Aorta (tissue), 5 donors: ENCODE data around the gene SH3BP5. TPM values are rescaled to one million over a fixed set of nuclear protein-coding genes. Genes with fewer than 3 reads are reported as not detected.
A peak's percentile ranks its signal among the peaks of the same experiment; 100 is the strongest.

Experiments
- ATAC-seq: fragments of 200-7000 bp; cut with Tn5 transposase; one replicate; pipeline ENCODE4 v1.9.1; 2022; ENCODE audit warnings: moderate library complexity; ENCODE audit not compliant: low FRiP score
- DNase-seq, 2 donors: peaks; one replicate each; pipeline ENCODE4 v3.0.0-alpha.2; 2020
- H3K27ac ChIP-seq, 2 donors: one replicate each; pipeline ENCODE4 v1.5.1; 2013; ENCODE audit warnings: low read length in 2 of 2, mild to moderate bottlenecking in 2 of 2, moderate library complexity in 2 of 2, control low read depth in 1 of 2, inconsistent platforms in 1 of 2, low read depth in 1 of 2
- H3K27me3 ChIP-seq, 2 donors: one replicate each; pipeline ENCODE4 v1.6.1; 2013; ENCODE audit warnings: control low read depth in 1 of 2, low read length in 1 of 2, mild to moderate bottlenecking in 1 of 2, moderate library complexity in 1 of 2; ENCODE audit not compliant: insufficient read depth in 2 of 2, control insufficient read depth in 1 of 2
- H3K36me3 ChIP-seq, 2 donors: one replicate each; pipeline ENCODE4 v1.6.1; 2013; ENCODE audit warnings: control low read depth in 1 of 2, low read length in 1 of 2, mild to moderate bottlenecking in 1 of 2; ENCODE audit not compliant: insufficient read depth in 2 of 2, control insufficient read depth in 1 of 2
- H3K4me1 ChIP-seq, 2 donors: one replicate each; pipeline ENCODE4 v1.6.1; 2013; ENCODE audit warnings: low read length in 2 of 2, control low read depth in 1 of 2, mild to moderate bottlenecking in 1 of 2, moderate library complexity in 1 of 2; ENCODE audit not compliant: insufficient read depth in 2 of 2, control insufficient read depth in 1 of 2
- H3K4me3 ChIP-seq, 2 donors: one replicate each; pipeline ENCODE4 v1.5.1; 2013; ENCODE audit warnings: low read length in 2 of 2, control low read depth in 1 of 2, mild to moderate bottlenecking in 1 of 2
- H3K9me3 ChIP-seq: one replicate; pipeline ENCODE4 v1.6.1; 2013; ENCODE audit warnings: mild to moderate bottlenecking, low read length; ENCODE audit not compliant: control insufficient read depth
- WGBS, 2 donors: extraction: QIAGEN DNeasy Blood & Tissue Kit; methylation state at CpG; one replicate each; pipeline ENCODE4 v1.1.7; 2013; 5-methylcytosine and 5-hydroxymethylcytosine counted together
- intact Hi-C, 2 donors: fragments of 100-400 bp; cut with DNase I; formaldehyde crosslinking; loops; one replicate each; pipeline versions ENCODE4 v1.14.2 to v1.15.0; 2022
- polyA plus RNA-seq, 2 donors: library from polyadenylated mRNA; stranded (reverse); fragments of 200-250 nt; gene quantifications; one replicate each; pipeline ENCODE4 v1.2.3, GENCODE V29; 2013
- total RNA-seq, 2 donors: library from RNA; stranded (reverse); fragmentation: NEBNext Ultra II Directional; extraction: Animal tissue kit (Norgen Biotek cat#: 25700); gene quantifications; one replicate each; pipeline ENCODE4 v1.2.1, GENCODE V29; 2021
- donor health status: healthy with polysubstance abuse.
- donor health status: Bipolar disorder and iron deficiency.
- donor health status: DM: no; HTN: no; CAD: no.
- donor health status: DM: no; HTN: no; CAD: no.
- donor health status: DM: yes; HTN: yes; CAD: no.

SH3BP5 gene
- total and polyA plus RNA-seq, 4 donors = 26.5 to 93.1 (median 71.3) TPM

DNA sequence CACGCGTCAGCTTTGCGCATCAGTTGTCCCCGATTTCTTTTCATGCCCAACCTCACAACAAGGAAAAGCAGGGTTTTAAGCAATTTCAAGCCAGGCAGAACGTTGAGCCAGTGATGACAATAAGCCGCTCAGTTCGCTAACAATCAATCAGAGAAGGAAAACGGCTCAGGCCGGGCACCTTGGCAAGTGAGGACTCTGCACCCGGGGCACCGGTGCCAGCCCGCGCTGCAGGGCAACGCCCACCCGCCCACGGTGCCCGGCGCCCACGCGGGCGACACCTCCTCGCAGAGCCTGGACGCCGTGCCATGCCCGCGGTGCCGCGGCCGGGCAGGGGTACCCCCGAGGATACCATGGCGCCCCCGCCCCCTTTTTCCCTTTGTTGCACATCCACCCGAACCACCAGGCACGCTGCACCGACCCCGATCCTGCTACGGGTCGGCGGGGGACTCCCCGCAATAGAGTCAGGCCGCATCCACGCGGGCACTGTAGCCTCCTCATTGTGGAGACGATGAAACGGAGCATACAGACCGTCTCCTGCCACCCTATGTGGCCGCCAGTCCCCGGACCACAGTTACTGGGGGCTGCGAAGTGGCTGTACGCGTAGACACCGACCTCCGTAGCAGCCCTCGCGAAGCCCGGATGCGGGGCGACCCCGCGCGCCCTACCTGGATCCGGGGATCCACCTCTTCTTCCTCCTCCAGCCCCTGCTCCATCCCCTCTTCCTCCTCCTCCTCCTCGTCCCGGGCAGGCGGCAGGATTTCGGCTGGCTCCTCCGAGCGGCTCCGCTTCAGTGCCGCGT, 581 bp downstream of the SH3BP5 start:
- DNase-seq (peak; percentile 63 to 84), ATAC-seq (peak; percentile 63)
- H3K27me3 ChIP-seq = no peaks in the 10 kb centered on the region
- H3K36me3 ChIP-seq = no peaks in the 10 kb centered on the region
- 0 to 1% methylated on average over 67 to 71 of the region's 71 CpGs for WGBS, 2 donors
- H3K9me3 ChIP-seq = no peaks in the 10 kb centered on the region
- H3K4me3 ChIP-seq = peak overlapping the region; percentile 50 to 60
- H3K4me1 ChIP-seq = no peaks in the 10 kb centered on the region
- intact Hi-C loops = loop anchor here (1.0 to 5.0 kb wide), 4 partner anchors 45 to 64 kb away; no protein-coding TSS in a partner anchor
- H3K27ac ChIP-seq = peak overlapping the region in 1 of 2 donors; percentile 4

DNA sequence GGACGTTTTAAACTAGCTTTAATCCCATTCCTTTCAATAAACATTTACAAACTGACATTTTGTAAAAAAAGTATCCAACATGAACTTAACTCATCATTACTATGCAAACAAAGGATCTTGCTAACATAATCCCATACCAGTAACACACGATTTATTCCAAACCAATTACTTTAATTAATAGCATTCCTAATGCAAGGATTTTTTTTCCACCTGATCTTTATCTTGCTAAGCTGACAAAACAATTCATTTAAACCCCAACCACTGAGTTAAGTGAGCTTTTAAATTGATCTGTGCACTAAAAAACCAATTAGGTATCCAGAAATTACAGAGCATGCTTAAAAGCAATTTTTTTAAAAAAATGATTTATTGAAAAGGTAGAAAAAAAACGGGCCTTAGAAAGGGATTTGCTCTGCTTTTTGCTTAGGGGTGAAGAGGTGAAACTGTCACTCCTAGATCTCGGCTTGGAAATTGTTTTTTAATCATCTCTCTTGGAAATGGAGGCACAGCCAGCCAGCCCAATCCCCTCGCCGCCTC, 1.2 kb downstream of the SH3BP5 start:
- no peaks in the 10 kb centered on the region for H3K36me3 ChIP-seq
- DNase-seq (no peak), ATAC-seq (peak; percentile 21)
- H3K9me3 ChIP-seq = no peaks in the 10 kb centered on the region
- intact Hi-C loops = loop anchor here (5.0 kb wide), 2 partner anchors 44 to 46 kb away; no protein-coding TSS in a partner anchor
- H3K4me1 ChIP-seq = no peaks in the 10 kb centered on the region
- peak overlapping the region; percentile 50 to 60 for H3K4me3 ChIP-seq
- H3K27ac ChIP-seq = no peak overlapping the region
- no peaks in the 10 kb centered on the region for H3K27me3 ChIP-seq
- WGBS, 2 donors = 13 to 19% methylated on average over 6 of the region's 6 CpGs

DNA sequence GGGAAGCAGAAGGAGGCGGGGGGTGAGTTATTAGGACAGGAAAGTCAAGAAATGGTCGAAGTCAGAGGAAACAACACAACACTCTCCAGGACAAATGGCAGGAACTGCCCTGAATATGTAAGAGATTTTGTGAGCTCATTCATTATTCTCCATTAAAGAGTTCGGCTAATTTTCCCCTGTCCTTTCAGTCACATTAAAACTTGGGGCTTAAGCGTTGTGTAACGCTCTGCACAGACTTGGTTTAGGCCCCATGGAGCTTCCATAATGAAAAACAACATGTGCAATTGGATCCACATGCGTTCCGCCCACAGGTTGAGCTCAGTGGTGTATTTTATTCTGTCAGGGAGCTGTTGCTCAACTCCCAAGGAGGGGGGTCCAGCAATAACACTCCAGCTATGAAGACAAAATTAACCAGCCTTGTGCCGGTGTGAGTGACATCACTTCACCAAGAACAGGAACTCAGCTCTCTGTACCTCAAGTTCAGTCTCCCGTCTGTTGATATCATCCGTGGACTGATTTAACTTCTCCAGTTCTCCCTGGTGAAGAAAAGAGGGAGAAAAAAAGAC, 2.3 kb downstream of the SH3BP5 start:
- DNase-seq (peak in 1 of 2 donors; percentile 64), ATAC-seq (peak; percentile 56)
- no peak overlapping the region for H3K4me3 ChIP-seq
- H3K27ac ChIP-seq = peak overlapping the region in 1 of 2 donors; percentile 6
- no peaks in the 10 kb centered on the region for H3K36me3 ChIP-seq
- intact Hi-C loops = loop anchor here (1.0 to 5.0 kb wide), 3 partner anchors 43 to 62 kb away; no protein-coding TSS in a partner anchor
- 64 to 75% methylated on average over 10 of the region's 10 CpGs for WGBS, 2 donors
- H3K4me1 ChIP-seq = no peaks in the 10 kb centered on the region
- no peaks in the 10 kb centered on the region for H3K9me3 ChIP-seq
- H3K27me3 ChIP-seq = no peaks in the 10 kb centered on the region

DNA sequence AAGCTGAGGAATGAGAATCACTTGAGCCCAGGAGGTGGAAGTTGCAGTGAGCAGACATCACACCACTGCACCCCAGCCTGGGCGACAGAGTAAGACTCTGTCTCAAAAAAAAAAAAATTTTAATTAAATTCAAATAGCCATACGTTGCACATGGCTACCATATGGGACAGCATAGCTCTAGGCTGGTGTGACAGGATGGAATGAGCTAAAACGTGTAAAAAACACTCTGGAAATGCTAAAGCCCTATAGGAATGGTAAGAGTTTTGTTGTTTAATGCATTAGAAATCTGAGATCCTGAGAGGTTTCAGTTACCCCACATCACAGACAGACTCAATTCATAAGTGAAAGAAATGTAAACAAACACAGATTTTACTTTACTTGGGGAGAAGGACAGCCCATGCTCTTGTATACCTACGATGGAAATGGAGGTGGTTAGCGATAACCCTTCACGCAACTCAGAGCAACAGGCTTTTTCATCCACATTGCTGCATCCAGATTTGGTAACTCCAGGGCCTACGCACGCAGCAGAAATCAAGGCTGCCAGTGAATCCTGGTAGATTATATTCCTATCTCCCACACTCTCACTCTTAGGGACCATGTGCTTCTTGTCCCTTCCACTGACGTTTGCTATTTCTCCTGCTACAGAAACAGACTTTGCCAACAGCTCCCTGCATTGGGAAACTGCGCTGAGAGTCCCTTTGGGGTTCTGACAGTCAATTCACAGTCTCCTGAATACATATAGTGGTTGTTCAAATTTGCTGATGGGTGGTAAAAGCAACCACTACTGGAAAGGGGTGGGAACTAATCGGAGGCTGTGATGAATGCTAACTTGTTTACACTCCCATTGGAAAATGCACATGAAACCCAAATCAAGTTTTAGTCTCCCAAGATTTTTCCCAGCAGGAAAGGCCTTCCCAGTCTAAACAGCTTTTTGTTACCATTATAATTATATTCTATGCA, 3.1 kb downstream of the SH3BP5 start:
- DNase-seq = no peak
- Histone ChIP-seq H3K4me1 (no peaks in the 10 kb centered on the region), H3K4me3 (no peak overlapping the region), H3K9me3 (no peaks in the 10 kb centered on the region), H3K36me3 (no peaks in the 10 kb centered on the region), H3K27ac (no peak overlapping the region), H3K27me3 (no peaks in the 10 kb centered on the region)
- no peak for ATAC-seq
- WGBS, 2 donors = 81 to 86% methylated on average over 11 of the region's 11 CpGs
- intact Hi-C loops = loop anchor here (1.0 to 5.0 kb wide), 3 partner anchors 42 to 61 kb away; no protein-coding TSS in a partner anchor

DNA sequence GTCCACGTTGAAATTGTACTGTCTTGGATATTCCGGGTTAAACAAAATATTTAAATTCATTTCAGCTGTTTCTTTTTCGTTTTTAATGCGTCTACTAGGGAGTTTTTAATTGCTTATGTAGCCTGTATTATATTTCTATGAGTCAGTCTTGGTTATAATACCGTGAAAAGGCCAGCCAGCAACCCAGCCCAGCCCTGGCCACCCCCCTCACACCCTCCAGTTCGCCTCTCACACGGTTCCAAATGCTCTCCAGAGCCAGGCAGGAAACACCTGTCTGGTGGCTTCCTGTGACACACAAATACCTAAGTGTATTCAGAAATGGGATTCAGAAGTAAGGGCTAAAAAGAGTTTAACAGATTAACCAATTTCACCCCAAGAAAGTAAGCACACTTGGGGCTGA, 4.4 kb downstream of the SH3BP5 start:
- DNase-seq (peak; percentile 58 to 83), ATAC-seq (no peak)
- no peaks in the 10 kb centered on the region for H3K4me1 ChIP-seq
- intact Hi-C loops = no loop called here
- no peak overlapping the region for H3K4me3 ChIP-seq
- no peaks in the 10 kb centered on the region for H3K9me3 ChIP-seq
- no peaks in the 10 kb centered on the region for H3K27me3 ChIP-seq
- WGBS, 2 donors = 62 to 69% methylated on average over 7 of the region's 7 CpGs
- no peaks in the 10 kb centered on the region for H3K36me3 ChIP-seq
- no peak overlapping the region for H3K27ac ChIP-seq

DNA sequence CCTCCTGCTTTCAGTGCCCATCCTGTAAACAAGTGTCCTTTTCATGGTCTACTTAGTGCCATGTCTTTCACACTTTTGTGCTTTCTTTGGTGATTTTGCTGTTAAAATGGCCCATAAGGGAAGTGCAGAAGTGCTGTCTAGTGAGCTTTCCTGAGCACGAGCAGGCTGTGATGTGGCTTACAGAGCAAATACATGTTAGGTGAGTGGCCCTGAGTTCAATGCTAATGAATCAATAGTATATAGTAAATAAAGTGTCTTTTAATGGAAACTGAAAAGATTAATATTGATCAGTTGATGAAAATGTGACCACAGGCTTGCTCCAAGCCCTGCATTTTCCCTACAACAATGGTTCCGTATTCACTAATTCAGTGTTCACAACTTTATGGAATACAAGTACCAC, 5.7 kb downstream of the SH3BP5 start:
- no peak for ATAC-seq
- 93 to 98% methylated on average over 2 of the region's 2 CpGs for WGBS, 2 donors
- intact Hi-C loops = no loop called here
- H3K4me3 ChIP-seq = no peak overlapping the region
- H3K9me3 ChIP-seq = no peaks in the 10 kb centered on the region
- no peaks in the 10 kb centered on the region for H3K36me3 ChIP-seq
- H3K4me1 ChIP-seq = no peaks in the 10 kb centered on the region
- DNase-seq = no peak
- no peak overlapping the region for H3K27ac ChIP-seq
- H3K27me3 ChIP-seq = no peaks in the 10 kb centered on the region

DNA sequence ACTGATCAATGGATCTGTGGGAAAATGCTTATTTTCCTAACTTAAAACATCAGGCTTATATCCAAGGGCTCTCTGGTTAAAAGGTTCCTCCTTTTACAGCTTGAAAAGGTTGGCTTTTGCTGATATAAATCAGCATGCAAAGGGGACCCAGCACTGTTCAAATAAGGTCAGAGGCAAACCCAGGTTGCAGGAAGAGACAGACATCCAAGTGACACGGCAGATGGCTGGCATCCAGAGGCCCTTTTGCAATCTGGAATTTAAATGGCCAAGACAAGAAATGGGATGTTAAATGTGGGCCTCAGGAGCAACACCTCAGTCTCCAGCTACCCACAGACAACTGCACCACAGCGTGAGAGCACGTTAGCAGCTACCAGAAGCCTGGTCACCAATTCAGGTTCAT, 6.3 kb downstream of the SH3BP5 start:
- ATAC-seq (no peak), DNase-seq (no peak)
- H3K27me3 ChIP-seq = no peaks in the 10 kb centered on the region
- 72 to 74% methylated on average over 3 of the region's 3 CpGs for WGBS, 2 donors
- H3K36me3 ChIP-seq = no peaks in the 10 kb centered on the region
- H3K4me1 ChIP-seq = no peaks in the 10 kb centered on the region
- H3K4me3 ChIP-seq = no peak overlapping the region
- no peak overlapping the region for H3K27ac ChIP-seq
- H3K9me3 ChIP-seq = no peaks in the 10 kb centered on the region
- intact Hi-C loops = no loop called here

DNA sequence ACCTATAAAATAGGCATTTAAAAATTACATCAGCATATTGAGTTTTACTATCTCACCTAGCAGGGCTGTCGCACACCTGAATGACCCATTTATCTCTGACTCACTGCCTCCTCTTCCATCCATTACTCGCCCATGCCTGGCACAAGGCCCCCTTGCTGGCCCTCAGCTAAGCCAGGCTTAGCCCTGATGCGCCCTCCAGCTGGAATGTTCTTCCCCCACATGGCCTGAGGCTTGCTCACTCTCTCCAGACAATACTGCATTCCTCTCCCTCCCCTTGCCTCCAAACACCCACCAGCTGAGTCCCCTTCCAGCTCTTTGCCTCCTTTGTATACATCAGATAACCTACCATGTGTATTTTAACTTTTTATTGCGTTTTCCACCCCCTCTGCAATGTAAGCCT, 7.2 kb downstream of the SH3BP5 start:
- intact Hi-C loops = no loop called here
- Histone ChIP-seq H3K4me3 (no peak overlapping the region), H3K9me3 (no peaks in the 10 kb centered on the region), H3K36me3 (no peaks in the 10 kb centered on the region), H3K4me1 (peaks cover 0 to 2% of the 10 kb centered on the region in 2 donors), H3K27ac (peak overlapping the region in 1 of 2 donors; percentile 34), H3K27me3 (no peaks in the 10 kb centered on the region)
- WGBS, 2 donors = 29 to 32% methylated on average over 4 of the region's 4 CpGs
- ATAC-seq = no peak
- peak in 1 of 2 donors; percentile 56 for DNase-seq
